GM12891 (cell line): Measurements from ENCODE around the gene ALK.
A peak's percentile ranks its signal among the peaks of the same experiment; 100 is the strongest.
"Not testable (repeated sequence)": the region's sequence is repeated elsewhere in the genome, so short reads cannot be mapped to it uniquely, and the experiment has no call there.

ENCODE experiments used
- DNase-seq: peaks from one replicate; pipeline ENCODE4 v3.0.0; 2011; ENCODE audit warnings: low spot score; ENCODE audit not compliant: insufficient read length
- FAIRE-seq: peaks from 2 replicates; lab custom pipeline; 2011; peaks lifted over from hg19 to GRCh38; lab: Jason Lieb, UNC
- PAX5 ChIP-seq: IDR thresholded peaks from 2 replicates; pipeline ENCODE4 v1.6.1; 2011; ENCODE audit warnings: low read length, moderate library complexity, mild to moderate bottlenecking; ENCODE audit not compliant: insufficient read depth, severe bottlenecking
- POLR2A ChIP-seq: IDR thresholded peaks from 2 replicates; pipeline ENCODE4 v1.6.1; 2011; ENCODE audit warnings: low read depth, low read length, control low read depth
- POLR2AphosphoS5 ChIP-seq: IDR thresholded peaks from 2 replicates; pipeline ENCODE4 v1.6.1; 2011; ENCODE audit warnings: low read depth, low read length, control low read depth
- POU2F2 ChIP-seq: IDR thresholded peaks from 2 replicates; pipeline ENCODE4 v1.6.1; 2011; ENCODE audit warnings: low read depth, mild to moderate bottlenecking, control low read depth, low read length, moderate library complexity
- SPI1 ChIP-seq: IDR thresholded peaks from 2 replicates; pipeline ENCODE4 v1.6.1; 2011; ENCODE audit warnings: low read depth, low read length, control low read depth
- TAF1 ChIP-seq: IDR thresholded peaks from 2 replicates; pipeline ENCODE4 v1.6.1; 2011; ENCODE audit warnings: low read depth, low read length, control low read depth

Gene ALK

GRCh38 chr2:29246383-29247300 lies 674.7 kb downstream of the ALK start:
- no peak for DNase-seq
- no peak for TF ChIP-seq TAF1
- no peak for TF ChIP-seq PAX5
- no peak for FAIRE-seq

- TF ChIP-seq POLR2A (no peak), TAF1 (no peak), POU2F2 (no peak), POLR2AphosphoS5 (no peak), PAX5 (no peak), SPI1 (no peak)
- DNase-seq (peak; percentile 27), FAIRE-seq (no peak)
Observed at GRCh38 chr2:29245742-29246382, 675.5 kb downstream of the ALK start.

- FAIRE-seq, result not testable (repeated sequence)
Observed at GRCh38 chr2:29245035-29245741, 676.2 kb downstream of the ALK start.

GRCh38 chr2:29242621-29243375 lies 678.6 kb downstream of the ALK start:
- DNase-seq, result no peak
- TF ChIP-seq POLR2AphosphoS5 (no peak), POLR2A (no peak), PAX5 (no peak), SPI1 (no peak), TAF1 (no peak), POU2F2 (no peak)
- FAIRE-seq, result no peak

More at GRCh38 chr2:29245035-29245741, 676.2 kb downstream of the ALK start:
- not testable (repeated sequence) for DNase-seq

- FAIRE-seq (no peak), DNase-seq (no peak)
- TF ChIP-seq PAX5, result no peak
- TF ChIP-seq POU2F2, result peak; percentile 91
- TF ChIP-seq TAF1, result no peak
Observed at GRCh38 chr2:29241955-29242565, 679.3 kb downstream of the ALK start.

GRCh38 chr2:29241341-29241740 lies 680.0 kb downstream of the ALK start:
- no peak for FAIRE-seq
- no peak for TF ChIP-seq PAX5
- TF ChIP-seq TAF1, result no peak
- no peak for TF ChIP-seq POLR2A
- TF ChIP-seq POU2F2, result no peak
- TF ChIP-seq SPI1, result no peak
- TF ChIP-seq POLR2AphosphoS5, result no peak
- no peak for DNase-seq

GRCh38 chr2:29240601-29241000 lies 680.8 kb downstream of the ALK start:
- TF ChIP-seq POU2F2 (no peak), POLR2AphosphoS5 (no peak), POLR2A (no peak), PAX5 (no peak), SPI1 (no peak), TAF1 (no peak)
- DNase-seq (no peak), FAIRE-seq (no peak)

GRCh38 chr2:29239209-29239960 lies 682.0 kb downstream of the ALK start:
- DNase-seq (no peak), FAIRE-seq (no peak)
- TF ChIP-seq POU2F2 (no peak), POLR2AphosphoS5 (no peak), SPI1 (no peak), TAF1 (no peak), PAX5 (no peak), POLR2A (no peak)

- TF ChIP-seq PAX5 (no peak), SPI1 (no peak), TAF1 (no peak), POLR2A (no peak), POLR2AphosphoS5 (no peak), POU2F2 (no peak)
- peak; percentile 52 for DNase-seq
- peak; percentile 54 for FAIRE-seq
Observed at GRCh38 chr2:29238497-29238896, 682.9 kb downstream of the ALK start.
